Heart left ventricle (tissue), 16 donors: Measurements from ENCODE around the gene SARM1. TPM values are rescaled to one million over a fixed set of nuclear protein-coding genes. Genes with fewer than 3 reads are reported as not detected.

Experiments used
- ATAC-seq, 4 donors: fragments of 200-7000 bp; cut with Tn5 transposase; one replicate each; pipeline ENCODE4 v1.9.1; 2020 to 2022; ENCODE audit warnings: moderate library complexity in 4 of 4, mild to moderate bottlenecking in 3 of 4, moderate number of reproducible peaks in 1 of 4
- DNase-seq, 5 donors: peaks; one replicate each; pipeline ENCODE4 v3.0.0-alpha.2; 2020
- H3K27ac ChIP-seq, 12 donors: fragments of 200-600 bp; sonication (generic) in 4 of 12; one replicate each; pipeline versions ENCODE4 v1.5.0 to v1.8.0; 2016 to 2022; ENCODE audit warnings: mild to moderate bottlenecking in 2 of 12
- H3K27me3 ChIP-seq, 9 donors: fragments of 200-600 bp; sonication (generic) in 2 of 9; one replicate each; pipeline versions ENCODE4 v1.5.1 to v1.8.0; 2016 to 2022; ENCODE audit warnings: mild to moderate bottlenecking in 3 of 9
- H3K36me3 ChIP-seq, 9 donors: fragments of 200-600 bp; sonication (generic) in 2 of 9; one replicate each; pipeline versions ENCODE4 v1.5.0 to v1.8.0; 2018 to 2022; ENCODE audit warnings: mild to moderate bottlenecking in 2 of 9
- H3K4me1 ChIP-seq, 12 donors: fragments of 200-600 bp; sonication (generic) in 4 of 12; one replicate each; pipeline versions ENCODE4 v1.5.0 to v1.8.0; 2016 to 2022; ENCODE audit warnings: mild to moderate bottlenecking in 3 of 12
- H3K4me3 ChIP-seq, 12 donors: fragments of 200-600 bp; sonication (generic) in 4 of 12; one replicate each; pipeline versions ENCODE4 v1.5.0 to v1.8.0; 2017 to 2022; ENCODE audit warnings: mild to moderate bottlenecking in 9 of 12, moderate library complexity in 4 of 12
- H3K9me3 ChIP-seq, 12 donors: fragments of 200-600 bp; sonication (generic) in 4 of 12; one replicate each; pipeline versions ENCODE4 v1.5.0 to v1.8.0; 2016 to 2022; ENCODE audit warnings: mild to moderate bottlenecking in 1 of 12
- POLR2A ChIP-seq, 2 donors: fragments of 450-650 bp; IDR thresholded peaks; one replicate each; pipeline ENCODE4 v1.6.1; 2017; ENCODE audit warnings: antibody characterized with exemption in 2 of 2, mild to moderate bottlenecking in 2 of 2, moderate library complexity in 2 of 2
- WGBS, 4 donors: extraction: QIAGEN DNeasy Blood & Tissue Kit in 2 of 4; methylation state at CpG; one replicate each; pipeline versions ENCODE4 v1.1.5 to v1.1.7; 2013 to 2018; 5-methylcytosine and 5-hydroxymethylcytosine counted together
- intact Hi-C, 10 donors: fragments of 100-400 bp; cut with DNase I; formaldehyde crosslinking; loops; one replicate each; pipeline versions ENCODE4 v1.11.1 to v1.14.2; 2022
- polyA plus RNA-seq, 2 donors: library from polyadenylated mRNA; stranded (reverse); fragments of 200-250 nt; gene quantifications; one replicate each; pipeline ENCODE4 v1.2.3, GENCODE V29; 2013
- total RNA-seq, 9 donors: library from RNA; depleted of rRNA in 2 of 9; stranded (reverse); fragments of >200 nt in 2 of 9; fragmentation: NEBNext Ultra II Directional in 3 of 9; extraction: Animal tissue kit (Norgen Biotek cat#: 25700) in 3 of 9; gene quantifications; one replicate each; pipeline versions ENCODE4 v1.1.0 to v1.2.4, GENCODE V29; 2016 to 2023
- TF ChIP-seq, protein P1 (sequence below), 12 donors: fragments of 200-600 bp; sonication (generic) in 4 of 12; IDR thresholded peaks; one replicate each; pipeline versions ENCODE4 v1.5.0 to v1.8.0; 2018 to 2022; ENCODE audit warnings: antibody characterized with exemption in 12 of 12, mild to moderate bottlenecking in 5 of 12
- donor health status: ischemic (EF 13 %, LVEDD 7.1; RV severe dilation, severe dysfunction).
- donor health status: healthy with polysubstance abuse.
- donor health status: DM: no; HTN: yes; CAD: no.
- donor health status: DM: no; HTN: no; CAD: no.
- donor health status: ischemic (EF 25% LVEDD 6.9; RV normal size, moderate dysfunction).
- donor health status: ischemic (EF 25% LVEDD 5.7; RV mildly dilated, moderate dysfunction).
- donor health status: healthy.
- donor health status: DM: yes; HTN: yes; CAD: no.
- donor health status: ischemic (EF 35%, LVEDD 5.7; RV mildly dilated, moderate dysfunction).
- donor health status: nonischemic (EF 11% LVEDD 7.7; RV severe dilation, severe dysfunction).
- donor health status: DM: yes; HTN: yes; CAD: no.
- donor health status: PGD.
- donor health status: ischemic (EF 29% LVEDD 5.4; RV normal size, mild dysfunction).
- donor health status: nonischemic (EF 23%, LVEDD 6.1; RV moderate dilation, normal function).

SARM1 gene
- total and polyA plus RNA-seq, 11 donors: 3.7 to 11.3 (median 7.6) TPM

DNA sequence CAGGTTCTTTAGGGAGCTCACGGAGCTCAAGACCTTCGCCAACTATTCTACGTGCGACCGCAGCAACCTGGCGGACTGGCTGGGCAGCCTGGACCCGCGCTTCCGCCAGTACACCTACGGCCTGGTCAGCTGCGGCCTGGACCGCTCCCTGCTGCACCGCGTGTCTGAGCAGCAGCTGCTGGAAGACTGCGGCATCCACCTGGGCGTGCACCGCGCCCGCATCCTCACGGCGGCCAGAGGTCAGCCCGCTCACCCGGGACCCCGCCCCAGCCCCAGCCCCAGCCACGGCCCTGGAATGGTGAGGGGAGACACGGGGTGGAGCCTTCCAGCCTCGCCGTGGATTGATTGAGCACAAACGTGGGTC is 13.5 kb downstream of the SARM1 start:
- peak overlapping the region in 11 of 12 donors; percentile 3 to 60 (median 55) for H3K4me3 ChIP-seq
- peak in 3 of 4 donors; percentile 8 to 21 (median 20) for ATAC-seq
- H3K27ac ChIP-seq: no peak overlapping the region
- no peak for DNase-seq
- peaks cover 0 to 8% (median 0%) of the 10 kb centered on the region in 9 donors for H3K27me3 ChIP-seq
- peaks cover 0 to 35% (median 23%) of the 10 kb centered on the region in 9 donors for H3K36me3 ChIP-seq
- H3K9me3 ChIP-seq: no peaks in the 10 kb centered on the region
- intact Hi-C loops: no loop called here
- TF ChIP-seq, protein P1, sequence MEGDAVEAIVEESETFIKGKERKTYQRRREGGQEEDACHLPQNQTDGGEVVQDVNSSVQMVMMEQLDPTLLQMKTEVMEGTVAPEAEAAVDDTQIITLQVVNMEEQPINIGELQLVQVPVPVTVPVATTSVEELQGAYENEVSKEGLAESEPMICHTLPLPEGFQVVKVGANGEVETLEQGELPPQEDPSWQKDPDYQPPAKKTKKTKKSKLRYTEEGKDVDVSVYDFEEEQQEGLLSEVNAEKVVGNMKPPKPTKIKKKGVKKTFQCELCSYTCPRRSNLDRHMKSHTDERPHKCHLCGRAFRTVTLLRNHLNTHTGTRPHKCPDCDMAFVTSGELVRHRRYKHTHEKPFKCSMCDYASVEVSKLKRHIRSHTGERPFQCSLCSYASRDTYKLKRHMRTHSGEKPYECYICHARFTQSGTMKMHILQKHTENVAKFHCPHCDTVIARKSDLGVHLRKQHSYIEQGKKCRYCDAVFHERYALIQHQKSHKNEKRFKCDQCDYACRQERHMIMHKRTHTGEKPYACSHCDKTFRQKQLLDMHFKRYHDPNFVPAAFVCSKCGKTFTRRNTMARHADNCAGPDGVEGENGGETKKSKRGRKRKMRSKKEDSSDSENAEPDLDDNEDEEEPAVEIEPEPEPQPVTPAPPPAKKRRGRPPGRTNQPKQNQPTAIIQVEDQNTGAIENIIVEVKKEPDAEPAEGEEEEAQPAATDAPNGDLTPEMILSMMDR (IDR thresholded peaks at IDR 0.05): no peak
- TF ChIP-seq POLR2A (IDR thresholded peaks at IDR 0.05): no peak
- H3K4me1 ChIP-seq: peaks cover 0 to 25% (median 4%) of the 10 kb centered on the region in 12 donors
- WGBS, 4 donors: 22 to 50% (median 41%) methylated on average over 14 to 29 of the region's 29 CpGs

DNA sequence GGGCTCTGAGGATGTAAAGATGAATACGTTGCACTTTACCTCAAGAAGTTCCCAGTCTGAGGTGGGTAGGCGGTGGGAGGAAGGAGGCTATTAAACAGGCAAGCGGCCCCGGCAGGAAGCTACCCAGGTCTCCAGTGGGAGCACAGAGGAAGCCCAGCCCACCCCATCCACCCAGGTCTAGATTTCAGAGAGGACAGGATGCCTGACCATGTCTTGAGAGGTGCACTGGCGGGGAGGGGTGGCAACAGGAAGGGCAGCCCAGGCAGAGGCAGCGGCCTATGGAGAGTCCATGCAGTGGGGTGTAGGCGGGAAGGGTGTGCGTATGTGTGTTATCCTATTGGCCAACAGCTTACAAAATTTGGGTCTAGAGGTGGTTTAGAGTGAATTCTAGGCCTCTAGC is 13.9 kb downstream of the SARM1 start:
- H3K4me1 ChIP-seq: peaks cover 0 to 25% (median 4%) of the 10 kb centered on the region in 12 donors
- TF ChIP-seq, protein P1 (IDR thresholded peaks at IDR 0.05): no peak
- no peak for TF ChIP-seq POLR2A (IDR thresholded peaks at IDR 0.05)
- peaks cover 0 to 39% (median 27%) of the 10 kb centered on the region in 9 donors for H3K36me3 ChIP-seq
- WGBS, 4 donors: 80 to 96% (median 85%) methylated on average over 8 of the region's 8 CpGs
- no peak for DNase-seq
- intact Hi-C loops: no loop called here
- H3K27me3 ChIP-seq: peaks cover 0 to 8% (median 0%) of the 10 kb centered on the region in 9 donors
- H3K9me3 ChIP-seq: no peaks in the 10 kb centered on the region
- H3K4me3 ChIP-seq: peak overlapping the region in 6 of 12 donors; percentile 49 to 59 (median 56)
- H3K27ac ChIP-seq: no peak overlapping the region
- no peak for ATAC-seq

GRCh38 chr17:28386391-28386790 is 14.9 kb downstream of the SARM1 start:
- H3K9me3 ChIP-seq: no peaks in the 10 kb centered on the region
- TF ChIP-seq POLR2A (IDR thresholded peaks at IDR 0.05): no peak
- TF ChIP-seq, protein P1 (IDR thresholded peaks at IDR 0.05): no peak
- H3K27ac ChIP-seq: no peak overlapping the region
- DNase-seq (no peak), ATAC-seq (no peak)
- H3K27me3 ChIP-seq: peaks cover 0 to under 1% (median 0%) of the 10 kb centered on the region in 9 donors
- H3K4me3 ChIP-seq: no peak overlapping the region
- peaks cover 0 to 18% (median 4%) of the 10 kb centered on the region in 12 donors for H3K4me1 ChIP-seq
- peaks cover 0 to 49% (median 37%) of the 10 kb centered on the region in 9 donors for H3K36me3 ChIP-seq
- intact Hi-C loops: no loop called here

GRCh38 chr17:28388106-28388505 is 16.6 kb downstream of the SARM1 start:
- intact Hi-C loops: no loop called here
- Histone ChIP-seq H3K27ac (no peak overlapping the region), H3K27me3 (no peaks in the 10 kb centered on the region), H3K4me3 (no peak overlapping the region), H3K36me3 (peaks cover 0 to 66% (median 50%) of the 10 kb centered on the region in 9 donors), H3K9me3 (no peaks in the 10 kb centered on the region), H3K4me1 (peaks cover 0 to 15% (median 3%) of the 10 kb centered on the region in 12 donors)
- TF ChIP-seq, protein P1 (IDR thresholded peaks at IDR 0.05): no peak
- 96 to 98% (median 97%) methylated on average over 9 to 11 of the region's 11 CpGs for WGBS, 4 donors
- no peak for ATAC-seq
- no peak for DNase-seq
